GM19395 (cell line): ENCODE measurements around the gene AK8.

Experiments
- ATAC-seq: cut with Tn5 transposase; IDR thresholded peaks from one replicate; pipeline ENCODE4 v1.9.1; 2021; ENCODE audit warnings: mild to moderate bottlenecking, moderate library complexity; ENCODE audit not compliant: unreplicated experiment

Gene AK8

GRCh38 chr9:132800038-132800648 lies 77.9 kb downstream of the AK8 start:
- no peak for ATAC-seq

- no peak for ATAC-seq
These were observed 79.0 kb downstream of the AK8 start for GRCh38 chr9:132798817-132799790.

GRCh38 chr9:132797861-132798659 lies 80.0 kb downstream of the AK8 start:
- no peak for ATAC-seq

- ATAC-seq: no peak
These were observed 82.4 kb downstream of the AK8 start for GRCh38 chr9:132795511-132796303.

GRCh38 chr9:132794730-132795380 lies 83.2 kb downstream of the AK8 start:
- ATAC-seq: no peak

- ATAC-seq: no peak
These were observed 84.2 kb downstream of the AK8 start for GRCh38 chr9:132793606-132794580.

GRCh38 chr9:132792547-132792946 lies 85.5 kb downstream of the AK8 start:
- no peak for ATAC-seq

GRCh38 chr9:132791699-132792240 lies 86.3 kb downstream of the AK8 start:
- ATAC-seq: no peak

GRCh38 chr9:132789719-132790118 lies 88.4 kb downstream of the AK8 start:
- ATAC-seq: no peak

GRCh38 chr9:132788378-132788777 lies 89.7 kb downstream of the AK8 start:
- no peak for ATAC-seq

- no peak for ATAC-seq
These were observed 90.3 kb downstream of the AK8 start for GRCh38 chr9:132787748-132788159.

- no peak for ATAC-seq
These were observed 93.7 kb downstream of the AK8 start for GRCh38 chr9:132784286-132784830.

GRCh38 chr9:132783006-132783405 lies 95.1 kb downstream of the AK8 start:
- no peak for ATAC-seq

- ATAC-seq: no peak
These were observed 96.0 kb downstream of the AK8 start for GRCh38 chr9:132782037-132782436.

GRCh38 chr9:132780230-132781007 lies 97.7 kb downstream of the AK8 start:
- no peak for ATAC-seq

- ATAC-seq: no peak
These were observed 101.2 kb downstream of the AK8 start for GRCh38 chr9:132776891-132777290.

GRCh38 chr9:132776268-132776667 lies 101.8 kb downstream of the AK8 start:
- no peak for ATAC-seq

GRCh38 chr9:132775720-132776119 lies 102.4 kb downstream of the AK8 start:
- no peak for ATAC-seq
